ENCODE results near the gene RAB5IF. TPM values are rescaled to one million over a fixed set of nuclear protein-coding genes. Genes with fewer than 3 reads are reported as not detected.

Gene RAB5IF
- total and polyA plus RNA-seq, 3 donors from 2014 or later: 75.7 to 93.1 (median 81.3) TPM

DNA sequence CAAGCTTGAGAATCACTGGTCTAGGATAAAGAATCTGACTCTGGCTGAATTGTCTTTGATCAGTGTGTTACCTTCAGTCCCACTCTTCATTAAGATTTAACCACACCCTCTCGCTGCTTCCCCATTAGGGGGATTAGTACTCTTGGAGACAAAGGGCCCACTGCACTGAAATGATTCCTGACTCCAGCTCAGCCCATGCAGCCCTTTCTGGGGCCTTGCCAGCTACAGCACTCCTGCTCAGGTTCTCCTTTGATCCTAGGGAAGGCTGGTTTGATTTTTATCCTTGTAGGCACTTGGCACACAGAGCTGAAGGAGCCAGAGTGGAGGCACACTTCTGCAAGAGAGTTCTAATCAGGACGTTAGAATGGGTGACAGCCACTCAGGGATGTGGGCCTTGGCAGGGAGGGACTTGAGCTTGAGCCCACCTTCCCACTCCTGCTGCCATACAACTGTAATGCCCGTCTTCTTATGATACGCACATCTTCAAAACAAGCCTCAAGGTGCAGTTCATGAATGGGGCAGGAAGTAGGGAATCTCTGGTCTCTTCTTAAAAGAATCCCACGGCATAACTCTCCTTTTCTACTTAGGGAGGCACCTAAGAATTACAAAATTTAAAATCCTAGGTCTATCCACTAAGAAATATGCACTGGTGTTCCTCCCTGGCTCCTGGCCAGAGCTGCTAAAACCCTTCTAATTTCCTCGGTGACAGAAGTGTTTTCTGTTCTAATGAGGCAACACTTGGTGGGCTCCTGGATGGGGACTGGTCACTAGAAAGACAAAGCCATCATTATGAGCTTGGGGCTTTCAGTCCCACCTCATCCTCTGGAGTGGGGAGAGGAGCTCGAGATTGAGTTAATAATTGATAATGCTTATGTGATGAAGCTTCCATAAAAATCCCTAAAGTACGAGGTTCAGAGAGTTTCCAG lies 41.9 kb downstream of the RAB5IF start:
- no peaks in the 10 kb centered on the region for H3K36me3 ChIP-seq (ENCODE audit: low read depth, missing control alignments)
- H3K27me3 ChIP-seq: no peaks in the 10 kb centered on the region
- DNase-seq: no peak
- H3K9me3 ChIP-seq: no peaks in the 10 kb centered on the region
- TF ChIP-seq POLR2A (IDR thresholded peaks at IDR 0.05): no peak
- TF ChIP-seq, protein P1, sequence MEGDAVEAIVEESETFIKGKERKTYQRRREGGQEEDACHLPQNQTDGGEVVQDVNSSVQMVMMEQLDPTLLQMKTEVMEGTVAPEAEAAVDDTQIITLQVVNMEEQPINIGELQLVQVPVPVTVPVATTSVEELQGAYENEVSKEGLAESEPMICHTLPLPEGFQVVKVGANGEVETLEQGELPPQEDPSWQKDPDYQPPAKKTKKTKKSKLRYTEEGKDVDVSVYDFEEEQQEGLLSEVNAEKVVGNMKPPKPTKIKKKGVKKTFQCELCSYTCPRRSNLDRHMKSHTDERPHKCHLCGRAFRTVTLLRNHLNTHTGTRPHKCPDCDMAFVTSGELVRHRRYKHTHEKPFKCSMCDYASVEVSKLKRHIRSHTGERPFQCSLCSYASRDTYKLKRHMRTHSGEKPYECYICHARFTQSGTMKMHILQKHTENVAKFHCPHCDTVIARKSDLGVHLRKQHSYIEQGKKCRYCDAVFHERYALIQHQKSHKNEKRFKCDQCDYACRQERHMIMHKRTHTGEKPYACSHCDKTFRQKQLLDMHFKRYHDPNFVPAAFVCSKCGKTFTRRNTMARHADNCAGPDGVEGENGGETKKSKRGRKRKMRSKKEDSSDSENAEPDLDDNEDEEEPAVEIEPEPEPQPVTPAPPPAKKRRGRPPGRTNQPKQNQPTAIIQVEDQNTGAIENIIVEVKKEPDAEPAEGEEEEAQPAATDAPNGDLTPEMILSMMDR (IDR thresholded peaks at IDR 0.05): no peak
- no peak overlapping the region for H3K27ac ChIP-seq
- 72 to 76% methylated on average over 8 of the region's 8 CpGs for WGBS, 2 donors
- no peak overlapping the region for H3K4me3 ChIP-seq
- intact Hi-C loops (cut with DNase I; ENCODE audit: low total_unique reads): no loop called here
- H3K4me1 ChIP-seq: no peaks in the 10 kb centered on the region

DNA sequence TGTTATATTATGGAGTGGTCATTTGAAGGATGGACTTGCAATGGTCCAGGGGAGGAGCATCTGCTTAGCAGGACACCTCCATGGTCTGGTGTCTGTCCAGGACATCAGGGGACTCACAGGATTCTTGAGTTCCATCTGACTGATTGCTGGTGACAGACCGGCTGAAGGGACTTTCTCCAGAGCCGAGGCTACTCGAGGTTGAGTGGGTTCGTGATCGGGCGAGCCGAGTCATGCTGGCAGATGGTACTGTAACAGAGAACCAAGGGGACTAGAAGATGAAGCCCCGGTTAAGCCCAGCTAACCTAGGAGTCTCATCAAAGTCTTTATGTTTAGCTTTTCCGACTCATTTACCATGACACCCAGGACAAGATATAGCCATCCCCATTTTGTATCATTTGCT lies 47.9 kb downstream of the RAB5IF start:
- no peak for DNase-seq
- intact Hi-C loops (cut with DNase I; ENCODE audit: low total_unique reads): no loop called here
- Histone ChIP-seq H3K27me3 (no peaks in the 10 kb centered on the region), H3K4me1 (no peaks in the 10 kb centered on the region), H3K4me3 (no peak overlapping the region), H3K9me3 (no peaks in the 10 kb centered on the region), H3K36me3 (ENCODE audit: low read depth, missing control alignments) (no peaks in the 10 kb centered on the region), H3K27ac (no peak overlapping the region)
- no peak for TF ChIP-seq POLR2A (IDR thresholded peaks at IDR 0.05)
- WGBS, 2 donors: 89 to 96% methylated on average over 9 of the region's 9 CpGs

- WGBS, 2 donors: 91 to 98% methylated on average over 7 to 8 of the region's 8 CpGs
- TF ChIP-seq POLR2A (IDR thresholded peaks at IDR 0.05): no peak
- TF ChIP-seq, protein P1 (IDR thresholded peaks at IDR 0.05): no peak
- Histone ChIP-seq H3K9me3 (no peaks in the 10 kb centered on the region), H3K27me3 (no peaks in the 10 kb centered on the region), H3K27ac (no peak overlapping the region), H3K4me3 (no peak overlapping the region), H3K4me1 (no peaks in the 10 kb centered on the region), H3K36me3 (ENCODE audit: low read depth, missing control alignments) (no peaks in the 10 kb centered on the region)
- intact Hi-C loops (cut with DNase I; ENCODE audit: low total_unique reads): no loop called here
- no peak for DNase-seq
Measured at GRCh38 chr20:36654506-36654905, 48.9 kb downstream of the RAB5IF start.

- no peak overlapping the region for H3K27ac ChIP-seq
- no peak overlapping the region for H3K4me3 ChIP-seq
- H3K4me1 ChIP-seq: no peaks in the 10 kb centered on the region
- 96 to 98% methylated on average over 3 of the region's 3 CpGs for WGBS, 2 donors
- intact Hi-C loops (cut with DNase I; ENCODE audit: low total_unique reads): no loop called here
- H3K27me3 ChIP-seq: no peaks in the 10 kb centered on the region
- no peaks in the 10 kb centered on the region for H3K9me3 ChIP-seq
- TF ChIP-seq, protein P1 (IDR thresholded peaks at IDR 0.05): no peak
- no peak for TF ChIP-seq POLR2A (IDR thresholded peaks at IDR 0.05)
- no peak for DNase-seq
- H3K36me3 ChIP-seq (ENCODE audit: low read depth, missing control alignments): no peaks in the 10 kb centered on the region
Measured at GRCh38 chr20:36655004-36655403, 49.4 kb downstream of the RAB5IF start.

DNA sequence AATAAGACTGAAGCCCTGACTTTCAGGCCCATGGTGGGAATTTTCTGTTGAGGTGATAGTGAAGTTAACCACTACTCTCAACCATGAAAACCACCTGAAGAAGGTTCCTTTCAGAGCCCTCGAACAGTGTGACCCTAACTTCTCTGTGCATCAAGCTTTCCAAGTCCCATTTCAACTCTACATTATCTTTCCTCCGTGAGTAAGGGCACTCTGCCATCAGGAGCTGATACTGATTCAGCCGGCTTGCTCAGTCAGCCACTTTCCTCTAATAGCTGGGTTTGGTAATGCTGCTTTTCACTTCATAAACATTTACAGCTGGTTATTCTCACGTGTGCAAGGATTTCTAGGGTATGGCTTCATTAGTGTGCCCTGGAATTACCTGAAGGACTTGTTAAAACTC lies 51.2 kb downstream of the RAB5IF start:
- H3K27me3 ChIP-seq: no peaks in the 10 kb centered on the region
- no peaks in the 10 kb centered on the region for H3K36me3 ChIP-seq (ENCODE audit: low read depth, missing control alignments)
- H3K4me1 ChIP-seq: no peaks in the 10 kb centered on the region
- no peak overlapping the region for H3K27ac ChIP-seq
- H3K4me3 ChIP-seq: no peak overlapping the region
- no peak for DNase-seq
- TF ChIP-seq, protein P1 (IDR thresholded peaks at IDR 0.05): no peak
- TF ChIP-seq POLR2A (IDR thresholded peaks at IDR 0.05): no peak
- intact Hi-C loops (cut with DNase I; ENCODE audit: low total_unique reads): no loop called here
- no peaks in the 10 kb centered on the region for H3K9me3 ChIP-seq
- WGBS, 2 donors: 54 to 70% methylated on average over 4 of the region's 4 CpGs

Measured in testis (tissue), 3 donors.